Urinary bladder (tissue), 4 donors: ENCODE measurements around the gene PARP8. TPM values are rescaled to one million over a fixed set of nuclear protein-coding genes. Genes with fewer than 3 reads are reported as not detected.
"Not testable (repeated sequence)": the region's sequence is repeated elsewhere in the genome, so short reads cannot be mapped to it uniquely, and the experiment has no call there.

Experiments
- DNase-seq: peaks from one replicate; pipeline ENCODE4 v3.0.0-alpha.2; 2015; ENCODE audit errors: extremely low spot score
- H3K27ac ChIP-seq: one replicate; pipeline ENCODE4 v1.5.1; 2013; ENCODE audit warnings: low read depth, mild to moderate bottlenecking, moderate library complexity
- H3K36me3 ChIP-seq: one replicate; pipeline ENCODE4 v1.6.1; 2013; ENCODE audit warnings: mild to moderate bottlenecking, moderate library complexity; ENCODE audit not compliant: insufficient read depth
- H3K4me1 ChIP-seq: one replicate; pipeline ENCODE4 v1.6.1; 2013; ENCODE audit warnings: mild to moderate bottlenecking, moderate library complexity; ENCODE audit not compliant: insufficient read depth
- H3K4me3 ChIP-seq: one replicate; pipeline ENCODE4 v1.5.1; 2013; ENCODE audit warnings: low read depth, low read length
- WGBS: extraction: QIAGEN DNeasy Blood & Tissue Kit; methylation state at CpG from one replicate; pipeline ENCODE4 v1.1.7; 2013; 5-methylcytosine and 5-hydroxymethylcytosine counted together
- polyA plus RNA-seq: library from polyadenylated mRNA; stranded (reverse); fragments of 200-250 nt; gene quantifications from one replicate; pipeline ENCODE4 v1.2.3, GENCODE V29; 2013
- total RNA-seq: library from RNA; depleted of rRNA; stranded (reverse); fragments of >200 nt; gene quantifications from one replicate; pipeline ENCODE4 v1.2.3, GENCODE V29; 2014
- donor health status: healthy with polysubstance abuse.
- donor health status: healthy.

Gene PARP8
- total and polyA plus RNA-seq, 2 donors: 8.4 to 25.9 TPM

DNA sequence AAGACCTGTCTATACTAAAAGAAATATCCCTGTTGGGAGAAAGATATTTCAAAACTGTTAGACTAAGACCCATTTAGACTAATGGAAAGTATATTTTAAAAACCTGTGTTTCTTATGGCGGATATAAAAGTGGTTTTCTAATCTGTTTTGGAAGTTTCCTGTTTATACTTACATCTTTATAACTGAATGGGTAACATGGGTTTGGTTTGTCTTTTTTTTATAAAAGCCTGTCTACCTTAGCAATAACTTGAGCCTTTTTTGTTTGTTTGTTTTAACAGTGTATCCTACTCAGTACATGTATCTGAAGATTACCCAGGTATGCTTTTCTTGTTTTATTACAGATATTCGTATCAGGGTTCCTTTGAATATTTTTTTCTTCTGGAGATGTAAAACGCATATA is 83.4 kb downstream of the PARP8 start:
- H3K4me3 ChIP-seq: no peak overlapping the region
- H3K36me3 ChIP-seq: no peaks in the 10 kb centered on the region
- peaks cover 2% of the 10 kb centered on the region for H3K4me1 ChIP-seq
- no peak for DNase-seq
- H3K27ac ChIP-seq: no peak overlapping the region
- 86% methylated on average over 3 of the region's 3 CpGs for WGBS

DNA sequence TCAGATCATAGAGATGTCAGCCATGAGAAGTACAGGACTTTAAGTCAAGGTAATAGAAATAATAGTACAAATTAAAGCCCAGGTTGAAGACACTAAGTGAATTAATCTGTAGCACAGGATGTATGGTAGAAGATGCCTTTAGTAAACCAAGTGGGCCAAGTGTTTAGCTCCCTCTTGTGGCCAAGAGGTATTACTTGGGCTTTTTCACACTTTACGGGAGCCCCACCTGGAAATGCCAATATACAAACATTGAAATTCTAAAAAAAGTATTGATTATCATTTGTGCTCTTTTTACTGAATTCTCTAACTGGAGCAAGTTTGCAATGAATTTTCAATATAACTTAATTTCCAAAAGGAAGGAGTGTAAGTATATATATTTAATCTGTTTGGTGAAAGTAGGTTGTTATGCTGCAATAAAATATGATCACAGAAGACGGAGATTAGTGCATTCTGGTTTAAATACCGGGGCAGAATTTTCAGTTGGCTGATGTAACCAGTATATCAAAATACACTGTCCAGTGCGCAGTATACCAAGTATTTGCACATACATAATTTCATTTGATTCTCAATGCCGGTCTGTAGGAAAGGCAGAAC is 84.7 kb downstream of the PARP8 start:
- H3K27ac ChIP-seq: no peak overlapping the region
- no peaks in the 10 kb centered on the region for H3K4me1 ChIP-seq
- 66% methylated on average over 5 of the region's 5 CpGs for WGBS

DNA sequence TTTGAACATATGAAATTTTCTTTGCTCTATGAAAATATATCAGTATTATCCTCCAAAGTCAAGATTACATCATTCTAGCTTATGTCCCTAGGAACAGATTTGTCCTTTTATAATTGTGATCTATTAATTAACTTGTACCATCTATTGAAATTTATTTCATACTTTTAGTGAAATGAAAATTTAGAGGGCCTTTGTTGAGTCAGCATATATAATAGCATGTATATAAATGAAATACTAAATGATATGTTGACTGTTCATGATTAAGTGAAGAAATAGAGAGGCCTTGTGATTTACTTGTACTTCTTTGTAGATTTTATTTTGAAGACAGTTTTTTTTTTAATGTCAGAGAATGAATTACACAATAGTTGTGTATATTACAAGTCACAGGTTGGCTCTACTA is 86.4 kb downstream of the PARP8 start:
- no peak overlapping the region for H3K4me3 ChIP-seq
- no peak overlapping the region for H3K27ac ChIP-seq
- no peaks in the 10 kb centered on the region for H3K36me3 ChIP-seq
- no peak for DNase-seq
- H3K4me1 ChIP-seq: no peaks in the 10 kb centered on the region

More for the DNA sequence above, 84.7 kb downstream of the PARP8 start:
- no peaks in the 10 kb centered on the region for H3K36me3 ChIP-seq
- no peak overlapping the region for H3K4me3 ChIP-seq
- no peak for DNase-seq

DNA sequence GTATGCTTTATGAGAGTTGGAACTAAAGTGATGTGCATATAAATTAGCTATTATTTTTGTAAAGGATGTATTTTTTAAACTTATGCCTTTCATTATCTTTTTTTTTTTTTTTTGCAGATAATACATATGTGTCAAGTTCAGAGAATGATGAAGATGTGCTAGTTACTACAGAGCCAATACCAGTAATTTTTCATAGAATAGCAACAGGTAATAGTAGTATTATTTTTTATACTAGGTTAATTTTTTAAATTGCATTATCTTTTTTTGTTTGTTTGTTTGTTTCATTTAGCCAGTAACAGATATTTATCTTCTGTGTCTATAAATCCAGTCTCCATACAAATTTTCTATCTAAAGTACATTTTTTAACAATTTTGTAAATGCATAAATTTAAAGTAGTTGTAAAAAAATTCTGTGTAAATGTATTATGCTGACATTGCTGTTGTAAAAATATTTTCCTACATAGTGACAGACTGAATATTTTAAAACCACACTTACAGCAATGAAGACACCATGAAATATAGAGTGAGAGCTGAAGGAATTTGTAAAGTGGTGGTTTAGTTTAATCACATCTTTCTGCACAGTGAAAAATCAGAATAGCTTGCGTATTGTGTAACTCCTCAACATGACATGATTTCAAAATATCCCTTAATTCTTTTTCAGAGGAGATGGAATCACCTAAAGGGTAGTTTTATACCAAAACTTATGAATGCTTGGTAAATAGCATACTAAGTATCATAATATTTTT is 93.3 kb downstream of the PARP8 start:
- 93% methylated on average over 1 of the region's 1 CpG for WGBS
- no peak overlapping the region for H3K4me3 ChIP-seq
- no peaks in the 10 kb centered on the region for H3K36me3 ChIP-seq

DNA sequence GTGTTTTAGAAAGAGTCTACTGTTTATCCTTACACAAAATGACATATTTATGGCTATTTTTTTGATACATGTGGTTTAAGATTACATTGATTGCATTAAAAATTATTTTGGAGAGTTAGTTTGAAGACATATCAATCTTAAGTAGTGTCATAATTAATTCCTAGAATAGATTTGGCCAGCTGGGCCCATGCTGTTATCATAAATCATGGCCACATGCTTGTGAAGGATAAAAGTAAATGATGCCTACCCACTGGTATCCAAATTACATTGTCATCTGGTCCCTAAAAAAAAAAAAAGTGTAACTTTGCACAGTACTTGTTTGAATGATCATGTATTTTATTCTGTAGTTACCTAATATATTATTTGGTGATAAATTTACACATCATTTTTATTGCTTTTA is 96.9 kb downstream of the PARP8 start:
- Histone ChIP-seq H3K4me1 (no peaks in the 10 kb centered on the region), H3K4me3 (no peak overlapping the region), H3K27ac (no peak overlapping the region), H3K36me3 (peaks cover 3% of the 10 kb centered on the region)
- no peak for DNase-seq

More for the DNA sequence above, 93.3 kb downstream of the PARP8 start:
- Histone ChIP-seq H3K4me1 (no peaks in the 10 kb centered on the region), H3K27ac (no peak overlapping the region)
- no peak for DNase-seq

DNA sequence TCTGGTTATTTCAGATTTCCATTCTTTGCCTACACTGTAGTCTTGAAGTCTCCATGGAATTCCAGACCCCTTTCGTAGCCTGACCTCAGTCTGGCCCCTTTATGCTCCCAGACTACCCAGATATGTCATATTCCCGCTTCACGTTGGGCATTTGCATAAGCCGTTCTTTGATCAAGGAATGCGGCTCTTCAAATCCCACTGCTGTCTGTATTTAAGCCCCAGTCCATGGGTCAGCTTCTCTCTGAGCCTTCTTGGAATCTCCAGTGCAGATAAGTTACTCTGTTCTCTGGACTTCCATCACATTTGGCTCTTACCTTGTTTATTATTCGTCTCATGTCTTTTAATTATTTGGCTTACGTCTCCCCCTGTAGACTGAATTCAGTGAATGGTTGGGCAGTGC is 97.4 kb downstream of the PARP8 start:
- Histone ChIP-seq H3K27ac (no peak overlapping the region), H3K4me1 (no peaks in the 10 kb centered on the region), H3K4me3 (no peak overlapping the region), H3K36me3 (peaks cover 3% of the 10 kb centered on the region)
- no peak for DNase-seq
- 73% methylated on average over 7 of the region's 7 CpGs for WGBS

DNA sequence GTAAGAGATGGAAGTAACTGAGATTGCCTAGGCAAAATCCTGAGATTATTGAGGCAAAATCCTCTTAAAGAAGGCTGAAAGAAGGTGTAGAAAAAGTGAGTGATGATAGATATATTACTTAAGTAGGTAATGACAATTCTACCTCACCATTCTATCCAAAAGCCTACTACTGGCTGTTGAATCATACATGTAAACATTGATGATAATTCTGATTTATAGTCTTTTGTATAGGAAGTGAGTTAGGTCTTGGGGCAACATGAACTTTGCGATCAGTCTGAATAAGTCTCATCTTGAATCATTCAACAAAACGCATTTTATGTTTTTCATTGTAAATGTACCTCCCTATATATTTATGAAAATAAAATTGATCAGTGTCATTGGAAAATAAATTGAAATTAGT is 99.6 kb downstream of the PARP8 start:
- H3K36me3 ChIP-seq: peaks cover 3% of the 10 kb centered on the region
- no peaks in the 10 kb centered on the region for H3K4me1 ChIP-seq
- DNase-seq: no peak
- WGBS: 94% methylated on average over 2 of the region's 2 CpGs
- no peak overlapping the region for H3K27ac ChIP-seq
- no peak overlapping the region for H3K4me3 ChIP-seq

DNA sequence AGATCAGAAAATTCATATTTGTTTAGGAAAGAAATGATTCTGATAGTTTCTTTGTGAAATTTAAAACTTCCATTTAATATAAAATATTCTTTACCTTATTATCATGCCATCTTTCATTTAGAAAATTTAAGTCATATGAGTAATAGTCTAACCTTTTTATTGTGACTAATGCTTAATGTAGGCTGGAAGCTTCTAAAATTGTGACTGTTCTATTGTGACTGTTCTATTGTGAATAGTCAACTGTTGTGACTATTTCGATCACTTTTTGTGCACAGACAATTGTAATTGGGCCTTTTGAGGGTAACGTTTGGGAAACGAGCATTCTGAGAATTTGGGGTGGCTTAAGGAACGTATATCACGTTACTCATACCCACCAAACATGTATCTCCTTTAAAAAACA is 100.0 kb downstream of the PARP8 start:
- no peaks in the 10 kb centered on the region for H3K4me1 ChIP-seq
- DNase-seq: no peak
- no peak overlapping the region for H3K27ac ChIP-seq
- WGBS: 91% methylated on average over 5 of the region's 5 CpGs
- peaks cover 3% of the 10 kb centered on the region for H3K36me3 ChIP-seq
- H3K4me3 ChIP-seq: no peak overlapping the region

DNA sequence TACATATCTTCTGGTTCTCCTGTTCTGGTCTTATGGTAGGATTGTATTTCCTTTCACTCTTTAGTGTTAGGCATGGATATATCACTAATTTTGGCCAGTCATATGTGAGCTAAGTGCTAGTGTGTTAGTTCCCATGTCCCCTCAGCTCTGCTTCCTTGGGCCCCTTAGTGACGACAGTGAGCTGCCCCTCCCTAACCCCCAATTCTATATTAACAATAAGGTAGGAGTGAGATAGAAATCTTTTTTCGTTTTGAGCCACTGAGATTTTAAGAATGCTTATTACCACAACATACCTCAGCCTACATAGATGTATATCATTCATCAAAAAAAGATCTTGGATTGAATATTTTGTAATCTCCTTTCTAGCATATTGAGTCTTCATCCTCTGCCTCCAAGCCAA is 100.5 kb downstream of the PARP8 start:
- WGBS: 74% methylated on average over 2 of the region's 2 CpGs
- no peak for DNase-seq
- Histone ChIP-seq H3K27ac (no peak overlapping the region), H3K4me1 (no peaks in the 10 kb centered on the region), H3K4me3 (no peak overlapping the region), H3K36me3 (peaks cover 3% of the 10 kb centered on the region)

DNA sequence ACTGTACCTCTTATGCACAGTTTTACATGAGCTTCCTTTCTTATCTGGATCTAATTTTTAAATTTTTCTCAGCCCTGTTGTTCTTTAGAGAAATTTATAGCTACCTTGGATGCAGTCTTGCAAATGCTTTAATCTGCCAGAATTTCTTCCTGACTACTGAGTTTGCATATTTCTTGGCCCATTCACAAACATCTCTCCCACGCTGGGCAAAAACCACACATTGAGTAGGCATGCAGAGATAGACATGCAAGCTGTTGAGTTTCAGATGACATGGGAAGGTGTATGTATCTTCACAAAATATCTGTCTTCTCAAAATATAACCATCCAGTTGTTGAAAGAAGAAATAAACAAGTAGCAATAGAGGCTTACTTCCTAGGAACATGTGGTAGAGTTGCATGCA is 101.2 kb downstream of the PARP8 start:
- no peak for DNase-seq
- Histone ChIP-seq H3K27ac (no peak overlapping the region), H3K36me3 (peaks cover 3% of the 10 kb centered on the region), H3K4me1 (no peaks in the 10 kb centered on the region), H3K4me3 (no peak overlapping the region)
- WGBS: 59% methylated on average over 1 of the region's 1 CpG

DNA sequence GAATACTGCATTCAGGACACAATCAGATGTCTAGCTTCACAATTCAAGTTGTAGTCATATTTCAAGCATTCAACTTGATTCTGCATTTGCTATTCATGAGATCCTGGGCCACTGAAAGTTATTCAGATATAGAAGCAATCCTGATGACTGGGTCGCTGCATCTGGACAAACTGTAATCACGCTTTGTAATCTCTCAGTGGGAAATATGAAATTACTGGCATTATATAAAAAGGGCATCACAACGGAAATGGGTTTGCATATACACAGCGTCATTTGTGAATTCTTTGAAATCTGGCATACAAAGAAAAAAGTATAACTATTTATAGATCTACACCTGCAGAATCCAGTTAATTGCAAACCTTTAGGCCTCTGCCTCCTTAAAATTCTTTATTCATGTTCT is 102.2 kb downstream of the PARP8 start:
- Histone ChIP-seq H3K27ac (no peak overlapping the region), H3K36me3 (peaks cover 3% of the 10 kb centered on the region), H3K4me3 (no peak overlapping the region), H3K4me1 (no peaks in the 10 kb centered on the region)
- no peak for DNase-seq
- WGBS: 85% methylated on average over 4 of the region's 4 CpGs

DNA sequence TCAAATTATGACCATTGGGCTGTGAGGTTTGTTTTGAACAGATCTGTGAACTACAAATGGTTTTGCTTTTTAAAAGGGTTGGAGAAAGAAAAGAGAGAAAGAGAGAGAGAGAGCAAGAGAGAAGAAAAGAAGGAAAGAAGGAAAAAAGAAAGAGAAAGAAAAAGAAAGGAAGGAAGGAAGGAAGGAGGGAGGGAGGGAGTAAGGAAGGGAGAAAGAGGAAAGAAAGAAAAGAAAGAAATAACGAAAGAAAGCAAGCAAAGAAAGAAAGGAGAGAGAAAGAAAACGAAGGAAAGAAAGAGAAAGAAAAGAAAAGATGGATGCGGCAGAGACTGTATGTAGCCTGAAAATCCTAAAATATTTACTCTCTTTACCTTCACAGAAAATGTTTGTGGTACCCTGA is 104.0 kb downstream of the PARP8 start:
- H3K4me3 ChIP-seq: no peak overlapping the region
- H3K27ac ChIP-seq: no peak overlapping the region
- peaks cover 3% of the 10 kb centered on the region for H3K36me3 ChIP-seq
- no peak for DNase-seq
- no peaks in the 10 kb centered on the region for H3K4me1 ChIP-seq
- 78% methylated on average over 3 of the region's 3 CpGs for WGBS

DNA sequence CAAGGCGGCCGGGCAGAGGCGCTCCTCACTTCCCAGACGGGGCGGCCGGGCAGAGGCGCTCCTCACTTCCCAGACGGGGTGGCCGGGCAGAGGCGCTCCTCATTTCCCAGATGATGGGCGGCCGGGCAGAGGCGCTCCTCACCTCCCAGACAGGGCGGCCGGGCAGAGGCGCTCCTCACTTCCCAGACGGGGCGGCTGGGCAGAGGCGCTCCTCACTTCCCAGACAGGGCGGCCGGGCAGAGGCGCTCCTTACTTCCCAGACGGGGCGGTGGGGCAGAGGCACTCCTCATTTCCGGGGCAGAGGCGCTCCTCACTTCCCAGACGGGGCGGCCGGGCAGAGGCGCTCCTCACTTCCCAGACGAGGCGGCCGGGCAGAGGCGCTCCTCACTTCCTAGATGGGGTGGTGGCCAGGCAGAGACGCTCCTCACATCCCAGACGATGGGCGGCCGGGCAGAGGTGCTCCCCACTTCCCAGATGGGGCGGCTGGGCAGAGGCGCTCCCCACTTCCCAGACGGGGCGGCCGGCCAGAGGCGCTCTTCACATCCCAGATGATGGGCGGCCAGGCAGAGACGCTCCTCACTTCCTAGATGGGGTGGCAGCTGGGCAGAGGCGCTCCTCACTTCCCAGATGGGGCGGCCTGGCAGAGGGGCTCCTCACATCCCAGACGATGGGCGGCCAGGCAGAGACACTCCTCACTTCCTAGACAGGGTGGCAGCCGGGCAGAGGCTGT is 108.2 kb downstream of the PARP8 start:
- not testable (repeated sequence) for DNase-seq, H3K27ac ChIP-seq, H3K4me1 ChIP-seq, H3K36me3 ChIP-seq, H3K4me3 ChIP-seq
- WGBS: 97% methylated on average over 51 of the region's 51 CpGs

DNA sequence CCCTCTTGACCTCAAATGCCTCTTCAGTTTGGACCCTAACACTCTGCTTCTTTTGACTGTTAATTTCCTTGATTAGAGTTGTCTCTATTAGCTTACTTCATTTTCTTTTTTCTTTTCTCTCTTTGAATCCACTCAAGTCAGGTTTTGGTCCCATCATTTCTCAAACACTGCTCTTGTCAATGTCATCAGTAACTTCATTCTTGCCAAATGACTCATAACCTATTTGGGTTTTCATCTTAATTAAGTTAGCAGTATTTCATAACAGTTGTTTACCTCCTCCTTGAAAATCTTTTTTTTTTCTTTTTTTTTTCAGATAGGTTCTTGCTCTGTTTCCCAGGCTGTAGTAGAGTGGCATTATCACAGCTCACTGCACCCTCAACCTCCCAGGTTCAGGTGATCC is 119.6 kb downstream of the PARP8 start:
- peaks cover 6% of the 10 kb centered on the region for H3K36me3 ChIP-seq
- no peak for DNase-seq
- H3K27ac ChIP-seq: no peak overlapping the region
- H3K4me3 ChIP-seq: no peak overlapping the region
- H3K4me1 ChIP-seq: no peaks in the 10 kb centered on the region
